ENCODE results near the gene SBF1.

The SBF1 gene

DNA sequence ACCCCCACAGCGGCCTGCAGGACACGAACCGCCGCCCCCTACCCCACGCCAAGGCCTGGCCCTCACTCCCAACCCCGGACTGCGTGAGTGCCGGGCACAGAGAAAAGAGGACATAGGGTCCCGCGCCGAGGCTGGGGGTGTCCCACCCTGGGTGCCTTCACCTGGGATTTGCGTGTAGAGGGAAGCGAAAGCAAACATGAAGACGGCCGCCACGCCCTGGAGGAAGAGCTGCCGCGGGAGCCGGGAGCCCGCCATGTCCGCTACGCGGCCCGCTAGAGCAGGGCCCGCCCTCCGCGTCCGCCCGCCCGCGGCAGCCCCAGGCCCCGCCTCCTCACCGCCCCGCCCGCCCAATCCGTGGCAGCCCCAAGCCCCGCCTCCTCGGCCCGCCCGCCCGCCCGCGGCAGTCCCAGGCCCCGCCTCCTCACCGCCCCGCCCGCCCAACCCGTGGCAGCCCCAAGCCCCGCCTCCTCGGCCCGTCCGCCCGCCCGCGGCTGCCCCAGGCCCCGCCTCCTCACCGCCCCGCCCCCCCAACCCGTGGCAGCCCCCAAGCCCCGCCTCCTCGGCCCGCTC, 32.7 kb upstream of the SBF1 start, which contains the start of gene LMF2:
LMF2 (minus strand) TSS at position 282 of the 570 bp plus-strand sequence; CDS start at position 255, 27 bp downstream.
- Histone ChIP-seq H3K27me3 (ENCODE audit: low read depth, low read length) (no peaks in the 10 kb centered on the region), H3K79me2 (ENCODE audit: low read length) (peaks cover 37% of the 10 kb centered on the region), H2AFZ (ENCODE audit: low read depth, low read length) (peak within 1 kb of the TSS; percentile 83; the same call in 1 of the 2 replicates), H3K36me3 (replicated peaks; ENCODE audit: low read depth, low read length) (no peaks in the 10 kb centered on the region), H3K27ac (ENCODE audit: low read length) (peak within 1 kb of the TSS; percentile 76), H3K4me3 (ENCODE audit: low read length) (peak within 1 kb of the TSS; percentile 100), H3K4me1 (ENCODE audit: low read length) (peaks cover 15% of the 10 kb centered on the region), H3K4me2 (ENCODE audit: low read length) (peak within 1 kb of the TSS; percentile 95), H3K9ac (ENCODE audit: low read length) (peak within 1 kb of the TSS; percentile 99), H3K9me3 (ENCODE audit: insufficient read depth, low read length) (no peaks in the 10 kb centered on the region), H4K20me1 (ENCODE audit: insufficient read depth, low read length) (0 out of 2 replicates have a peak, but pooled peaks cover 4% of the 10 kb centered on the region)
- TF ChIP-seq, protein P1, sequence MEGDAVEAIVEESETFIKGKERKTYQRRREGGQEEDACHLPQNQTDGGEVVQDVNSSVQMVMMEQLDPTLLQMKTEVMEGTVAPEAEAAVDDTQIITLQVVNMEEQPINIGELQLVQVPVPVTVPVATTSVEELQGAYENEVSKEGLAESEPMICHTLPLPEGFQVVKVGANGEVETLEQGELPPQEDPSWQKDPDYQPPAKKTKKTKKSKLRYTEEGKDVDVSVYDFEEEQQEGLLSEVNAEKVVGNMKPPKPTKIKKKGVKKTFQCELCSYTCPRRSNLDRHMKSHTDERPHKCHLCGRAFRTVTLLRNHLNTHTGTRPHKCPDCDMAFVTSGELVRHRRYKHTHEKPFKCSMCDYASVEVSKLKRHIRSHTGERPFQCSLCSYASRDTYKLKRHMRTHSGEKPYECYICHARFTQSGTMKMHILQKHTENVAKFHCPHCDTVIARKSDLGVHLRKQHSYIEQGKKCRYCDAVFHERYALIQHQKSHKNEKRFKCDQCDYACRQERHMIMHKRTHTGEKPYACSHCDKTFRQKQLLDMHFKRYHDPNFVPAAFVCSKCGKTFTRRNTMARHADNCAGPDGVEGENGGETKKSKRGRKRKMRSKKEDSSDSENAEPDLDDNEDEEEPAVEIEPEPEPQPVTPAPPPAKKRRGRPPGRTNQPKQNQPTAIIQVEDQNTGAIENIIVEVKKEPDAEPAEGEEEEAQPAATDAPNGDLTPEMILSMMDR (IDR thresholded peaks at IDR 0.05; ENCODE audit: low read depth, low read length) = no peak
- TF ChIP-seq EZH2phosphoT487 (IDR thresholded peaks at IDR 0.05; ENCODE audit: low read depth) = no peak

DNA sequence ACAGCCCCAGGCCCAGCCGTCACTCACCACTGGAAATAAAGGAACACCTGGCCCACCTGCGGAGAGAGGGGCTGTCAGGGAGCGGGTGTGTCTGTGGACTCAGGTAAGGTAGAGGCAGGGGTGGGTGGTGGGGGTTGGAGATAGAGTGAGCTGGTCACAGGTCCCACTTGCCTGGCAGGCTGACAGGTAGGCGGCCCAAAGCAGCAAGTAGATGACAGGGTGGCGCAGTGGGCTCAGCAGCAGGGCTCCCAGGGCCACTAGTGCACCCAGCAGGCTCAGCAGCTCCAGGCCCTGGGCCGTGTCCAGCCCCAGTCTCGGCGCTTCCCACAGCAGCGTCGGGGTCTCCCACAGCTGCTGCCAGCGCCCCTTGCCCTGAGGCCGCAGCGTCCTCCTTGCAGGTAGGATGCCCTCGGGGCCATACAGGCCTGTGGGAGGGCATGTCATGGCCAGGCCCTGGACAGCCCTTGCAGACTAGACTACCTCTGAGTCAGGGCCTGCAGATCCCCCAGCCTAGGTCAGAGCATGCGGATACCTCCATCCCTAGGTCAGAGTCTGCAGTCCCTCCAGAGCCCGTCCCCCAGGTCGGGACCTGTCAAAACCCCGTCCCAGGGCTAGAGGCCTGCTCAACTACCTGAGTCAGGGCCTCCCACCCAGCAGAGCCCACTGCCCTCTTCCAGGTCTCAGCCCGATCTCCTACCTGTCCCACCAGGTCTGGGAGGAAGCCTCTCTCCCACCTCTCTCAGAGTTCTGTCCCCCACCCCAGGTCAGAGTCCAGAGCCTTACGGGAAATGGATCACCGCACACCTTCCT, 32.0 kb upstream of the SBF1 start:
- Histone ChIP-seq H3K4me1 (ENCODE audit: low read length) (peaks cover 15% of the 10 kb centered on the region), H3K27me3 (ENCODE audit: low read depth, low read length) (no peaks in the 10 kb centered on the region), H3K4me3 (ENCODE audit: low read length) (peak overlapping the region; percentile 100), H3K27ac (ENCODE audit: low read length) (peak overlapping the region; percentile 76), H2AFZ (ENCODE audit: low read depth, low read length) (peak overlapping the region; percentile 83; the same call in 1 of the 2 replicates), H3K36me3 (replicated peaks; ENCODE audit: low read depth, low read length) (no peaks in the 10 kb centered on the region), H4K20me1 (ENCODE audit: insufficient read depth, low read length) (0 out of 2 replicates have a peak, but pooled peaks cover 4% of the 10 kb centered on the region), H3K9ac (ENCODE audit: low read length) (peak overlapping the region; percentile 99), H3K9me3 (ENCODE audit: insufficient read depth, low read length) (no peaks in the 10 kb centered on the region), H3K79me2 (ENCODE audit: low read length) (peaks cover 32% of the 10 kb centered on the region), H3K4me2 (ENCODE audit: low read length) (peak overlapping the region; percentile 93)
- TF ChIP-seq, protein P1 (IDR thresholded peaks at IDR 0.05; ENCODE audit: low read depth, low read length) = no peak
- TF ChIP-seq EZH2phosphoT487 (IDR thresholded peaks at IDR 0.05; ENCODE audit: low read depth) = no peak

DNA sequence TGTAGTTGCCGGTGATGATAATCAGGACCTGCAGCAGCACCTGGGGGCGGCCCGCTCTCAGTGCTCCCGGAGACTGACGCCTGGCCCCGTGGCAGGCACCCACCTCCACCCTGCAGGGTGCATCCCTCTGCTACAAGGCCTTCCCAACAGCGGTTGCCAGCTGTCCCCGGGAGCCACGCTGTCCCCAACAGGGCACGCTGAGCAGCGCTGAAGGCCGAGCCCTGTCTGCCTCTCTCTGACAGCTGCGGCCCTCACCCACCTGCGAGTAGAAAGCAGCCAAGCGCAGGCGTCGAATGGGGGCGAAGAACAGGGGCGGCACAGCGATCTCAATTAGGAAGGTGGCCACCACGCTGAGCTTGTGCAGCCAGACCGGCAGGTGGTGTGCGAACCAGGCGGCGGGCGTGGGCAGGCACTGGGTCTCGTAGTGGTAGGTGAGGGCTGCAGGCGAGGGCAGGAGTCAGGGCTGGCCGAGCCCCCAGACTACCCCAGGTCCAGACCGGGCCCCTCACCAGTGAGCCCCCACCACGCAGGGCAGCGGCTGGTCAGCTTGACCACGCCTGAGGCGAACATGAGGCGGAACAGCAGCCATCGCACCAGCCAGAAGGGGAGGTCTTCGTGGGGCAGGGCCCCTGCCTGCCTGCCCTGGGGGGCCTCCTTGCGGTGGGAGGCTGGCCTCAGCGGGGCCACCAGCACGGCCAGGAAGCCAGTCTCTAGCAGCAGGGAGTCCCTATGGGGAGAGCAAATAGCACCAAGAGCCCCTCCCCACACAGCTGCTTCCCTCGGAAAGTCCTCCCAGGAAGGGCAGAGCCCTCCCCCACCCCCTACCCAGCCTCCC, 31.2 kb upstream of the SBF1 start:
- Histone ChIP-seq H3K27me3 (ENCODE audit: low read depth, low read length) (no peaks in the 10 kb centered on the region), H3K9ac (ENCODE audit: low read length) (peak overlapping the region; percentile 99; the same call in 1 of the 2 replicates), H3K4me2 (ENCODE audit: low read length) (peak overlapping the region; percentile 93), H3K79me2 (ENCODE audit: low read length) (peaks cover 32% of the 10 kb centered on the region), H2AFZ (ENCODE audit: low read depth, low read length) (no peak overlapping the region), H3K36me3 (replicated peaks; ENCODE audit: low read depth, low read length) (no peaks in the 10 kb centered on the region), H3K9me3 (ENCODE audit: insufficient read depth, low read length) (no peaks in the 10 kb centered on the region), H3K4me1 (ENCODE audit: low read length) (peaks cover 15% of the 10 kb centered on the region), H4K20me1 (ENCODE audit: insufficient read depth, low read length) (0 out of 2 replicates have a peak, but pooled peaks cover 4% of the 10 kb centered on the region), H3K27ac (ENCODE audit: low read length) (no peak overlapping the region), H3K4me3 (ENCODE audit: low read length) (peak overlapping the region; percentile 100)
- TF ChIP-seq, protein P1 (IDR thresholded peaks at IDR 0.05; ENCODE audit: low read depth, low read length) = no peak
- TF ChIP-seq EZH2phosphoT487 (IDR thresholded peaks at IDR 0.05; ENCODE audit: low read depth) = no peak
